HEK293T (cell line): ENCODE data around the gene GGA2.

Experiments used
- ARNT ChIP-seq: fragments of 450-650 bp; IDR thresholded peaks from 2 replicates; pipeline ENCODE4 v1.6.1; 2017; ENCODE audit warnings: mild to moderate bottlenecking
- BHLHE40 ChIP-seq: fragments of 450-650 bp; IDR thresholded peaks from 2 replicates; pipeline ENCODE4 v1.6.1; 2016; ENCODE audit warnings: mild to moderate bottlenecking, moderate library complexity, borderline replicate concordance
- ELF4 ChIP-seq: fragments of 450-650 bp; IDR thresholded peaks from 2 replicates; pipeline ENCODE4 v1.6.1; 2017; ENCODE audit warnings: antibody characterized with exemption
- FOXM1 ChIP-seq: fragments of 450-650 bp; IDR thresholded peaks from 2 replicates; pipeline ENCODE4 v1.6.1; 2017; ENCODE audit warnings: mild to moderate bottlenecking, borderline replicate concordance
- L3MBTL2 ChIP-seq: fragments of 450-650 bp; conservative IDR thresholded peaks from 2 replicates; pipeline ENCODE4 v1.6.1; 2016; ENCODE audit warnings: mild to moderate bottlenecking
- LEF1 ChIP-seq: fragments of 450-650 bp; IDR thresholded peaks from 2 replicates; pipeline ENCODE4 v1.6.1; 2017; ENCODE audit warnings: mild to moderate bottlenecking, borderline replicate concordance
- SP1 ChIP-seq: fragments of 450-650 bp; IDR thresholded peaks from 2 replicates; pipeline ENCODE4 v1.6.1; 2017
- TARDBP ChIP-seq: fragments of 450-650 bp; IDR thresholded peaks from 2 replicates; pipeline ENCODE4 v1.6.1; 2016

GRCh38 chr16:23505180-23505665, 5.1 kb downstream of the GGA2 start:
- TF ChIP-seq ELF4: no peak
- no peak for TF ChIP-seq BHLHE40
- no peak for TF ChIP-seq L3MBTL2
- TF ChIP-seq LEF1: no peak
- TF ChIP-seq FOXM1: no peak
- no peak for TF ChIP-seq SP1
- no peak for TF ChIP-seq ARNT
- TF ChIP-seq TARDBP: no peak
